Measurements from ENCODE around the gene NTRK3.

NTRK3 gene

GRCh38 chr15:88177451-88177850, 79.1 kb downstream of the NTRK3 start:
- DNase-seq, result no peak

GRCh38 chr15:88174571-88174970, 82.0 kb downstream of the NTRK3 start:
- no peak for DNase-seq

- DNase-seq, result no peak
These were observed 90.2 kb downstream of the NTRK3 start for GRCh38 chr15:88166082-88166993.

- DNase-seq, result no peak
These were observed 94.9 kb downstream of the NTRK3 start for GRCh38 chr15:88161636-88162035.

GRCh38 chr15:88155310-88155709, 101.2 kb downstream of the NTRK3 start:
- no peak for DNase-seq

- DNase-seq, result no peak
These were observed 103.9 kb downstream of the NTRK3 start for GRCh38 chr15:88152672-88153071.

- DNase-seq, result no peak
These were observed 108.8 kb downstream of the NTRK3 start for GRCh38 chr15:88147760-88148159.

GRCh38 chr15:88144921-88145653, 111.5 kb downstream of the NTRK3 start:
- DNase-seq, result no peak

- DNase-seq, result no peak
These were observed 114.4 kb downstream of the NTRK3 start for GRCh38 chr15:88142121-88142520.

GRCh38 chr15:88141269-88141889, 115.2 kb downstream of the NTRK3 start:
- DNase-seq, result no peak

GRCh38 chr15:88140398-88140797, 116.1 kb downstream of the NTRK3 start:
- no peak for DNase-seq

GRCh38 chr15:88139936-88140335, 116.6 kb downstream of the NTRK3 start:
- DNase-seq, result no peak

GRCh38 chr15:88133795-88134194, 122.7 kb downstream of the NTRK3 start:
- no peak for DNase-seq

- DNase-seq, result no peak
These were observed 124.0 kb downstream of the NTRK3 start for GRCh38 chr15:88132499-88132898.

- DNase-seq, result no peak
These were observed 124.6 kb downstream of the NTRK3 start for GRCh38 chr15:88131937-88132336.

GRCh38 chr15:88127432-88127790, 129.1 kb downstream of the NTRK3 start:
- no peak for DNase-seq

- DNase-seq, result no peak
These were observed 129.7 kb downstream of the NTRK3 start for GRCh38 chr15:88126695-88127431.

GRCh38 chr15:88125576-88125975, 131.0 kb downstream of the NTRK3 start:
- no peak for DNase-seq

- DNase-seq, result no peak
These were observed 132.3 kb downstream of the NTRK3 start for GRCh38 chr15:88124199-88124598.

- DNase-seq, result no peak
These were observed 134.5 kb downstream of the NTRK3 start for GRCh38 chr15:88121968-88122530.

GRCh38 chr15:88120026-88120425, 136.5 kb downstream of the NTRK3 start:
- DNase-seq, result no peak

- DNase-seq, result no peak
These were observed 137.8 kb downstream of the NTRK3 start for GRCh38 chr15:88118741-88119140.

GRCh38 chr15:88118035-88118434, 138.5 kb downstream of the NTRK3 start:
- no peak for DNase-seq

Measured in GOT3 (cell line).